Body of pancreas (tissue), 4 donors: ENCODE data around the gene WT1.

ENCODE experiments used
- CTCF ChIP-seq, 7 experiments: fragments of 450-650 bp in 4 of 7; fragments of 200-600 bp in 3 of 7; sonication (generic) in 3 of 7; IDR thresholded peaks; one replicate each; pipeline ENCODE4 v1.5.1; 2016 to 2019; ENCODE audit warnings: antibody characterized with exemption in 7 of 7
- POLR2A ChIP-seq, 3 donors: fragments of 450-650 bp; IDR thresholded peaks; one replicate each; pipeline ENCODE4 v1.6.1; 2016; ENCODE audit warnings: antibody characterized with exemption in 3 of 3, mild to moderate bottlenecking in 2 of 3

GRCh38 chr11:32447252-32447651 is 11.9 kb upstream of the WT1 start:
- TF ChIP-seq CTCF (IDR thresholded peaks at IDR 0.05) (no peak), POLR2A (IDR thresholded peaks at IDR 0.05) (no peak)
